Activated CD4-positive, alpha-beta memory T cell treated with anti-CD3 and anti-CD28 coated beads, Interleukin-2, amount 10 ng/mL, durations not matched to agents 7 days and 5 days (primary cell): ENCODE measurements around the gene HNRNPM. TPM values are rescaled to one million over a fixed set of nuclear protein-coding genes. Genes with fewer than 3 reads are reported as not detected.
A peak's percentile ranks its signal among the peaks of the same experiment; 100 is the strongest.

Experiments
- CTCF ChIA-PET: fragments of 350-600 bp; sonication (Branson Sonifier 250); formaldehyde crosslinking; loops from one replicate; lab custom pipeline; 2021; ENCODE audit warnings: antibody characterized with exemption, inconsistent platforms; lab: Charles Lee
- POLR2A ChIA-PET: fragments of 350-600 bp; sonication (Branson Sonifier 250); formaldehyde crosslinking; loops from one replicate; lab custom pipeline; 2021; ENCODE audit warnings: antibody characterized with exemption; lab: Charles Lee
- DNase-seq: peaks from one replicate; pipeline ENCODE4 v3.0.0-alpha.2; 2020
- H3K27ac Mint-ChIP-seq: one replicate; pipeline ENCODE4 v1.8.0; 2021; ENCODE audit warnings: mild to moderate bottlenecking, mixed read lengths
- H3K27me3 Mint-ChIP-seq: one replicate; pipeline ENCODE4 v1.8.0; 2021; ENCODE audit warnings: mixed read lengths
- H3K36me3 Mint-ChIP-seq: one replicate; pipeline ENCODE4 v1.8.0; 2021; ENCODE audit warnings: low read depth, mixed read lengths
- H3K4me1 Mint-ChIP-seq: one replicate; pipeline ENCODE4 v1.8.0; 2021; ENCODE audit warnings: mixed read lengths
- H3K4me3 Mint-ChIP-seq: one replicate; pipeline ENCODE4 v1.8.0; 2021; ENCODE audit warnings: mild to moderate bottlenecking, mixed read lengths
- H3K9me3 Mint-ChIP-seq: one replicate; pipeline ENCODE4 v1.8.0; 2021; ENCODE audit warnings: mixed read lengths
- total RNA-seq, 2 experiments: library from RNA; stranded (reverse); gene quantifications; one replicate each; pipeline ENCODE4 v1.2.3, GENCODE V29; 2021

Gene HNRNPM, protein sequence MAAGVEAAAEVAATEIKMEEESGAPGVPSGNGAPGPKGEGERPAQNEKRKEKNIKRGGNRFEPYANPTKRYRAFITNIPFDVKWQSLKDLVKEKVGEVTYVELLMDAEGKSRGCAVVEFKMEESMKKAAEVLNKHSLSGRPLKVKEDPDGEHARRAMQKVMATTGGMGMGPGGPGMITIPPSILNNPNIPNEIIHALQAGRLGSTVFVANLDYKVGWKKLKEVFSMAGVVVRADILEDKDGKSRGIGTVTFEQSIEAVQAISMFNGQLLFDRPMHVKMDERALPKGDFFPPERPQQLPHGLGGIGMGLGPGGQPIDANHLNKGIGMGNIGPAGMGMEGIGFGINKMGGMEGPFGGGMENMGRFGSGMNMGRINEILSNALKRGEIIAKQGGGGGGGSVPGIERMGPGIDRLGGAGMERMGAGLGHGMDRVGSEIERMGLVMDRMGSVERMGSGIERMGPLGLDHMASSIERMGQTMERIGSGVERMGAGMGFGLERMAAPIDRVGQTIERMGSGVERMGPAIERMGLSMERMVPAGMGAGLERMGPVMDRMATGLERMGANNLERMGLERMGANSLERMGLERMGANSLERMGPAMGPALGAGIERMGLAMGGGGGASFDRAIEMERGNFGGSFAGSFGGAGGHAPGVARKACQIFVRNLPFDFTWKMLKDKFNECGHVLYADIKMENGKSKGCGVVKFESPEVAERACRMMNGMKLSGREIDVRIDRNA
- 100 to 1,000 TPM; 205 to 211 TPM for total RNA-seq

- H3K9me3 Mint-ChIP-seq, result no peaks in the 10 kb centered on the region
- H3K27me3 Mint-ChIP-seq, result no peaks in the 10 kb centered on the region
- POLR2A ChIA-PET, result interaction anchor here (0.6 to 5.4 kb wide), 23 partner anchors 8 to 576 kb away, joined by 3 to 50 read pairs (median 5); partner anchors contain the start of genes MARCHF2, MYO1F, NDUFA7 and RAB11B
- H3K4me3 Mint-ChIP-seq, result peak within 1 kb of the TSS; percentile 90
- H3K27ac Mint-ChIP-seq, result peak within 1 kb of the TSS; percentile 96
- peaks cover 39% of the 10 kb centered on the region for H3K4me1 Mint-ChIP-seq
- DNase-seq, result peak; percentile 100
- H3K36me3 Mint-ChIP-seq, result peaks cover 29% of the 10 kb centered on the region
- CTCF ChIA-PET, result interaction anchor here (0.6 to 2.9 kb wide), 9 partner anchors 8 to 177 kb away, joined by 3 to 18 read pairs (median 4); partner anchors contain the start of genes MARCHF2 and ZNF414
These were observed at the start of gene HNRNPM for GRCh38 chr19:8444677-8445487. HNRNPM (plus strand) TSS chr19:8444975; CDS start chr19:8444999, 24 bp downstream.

- no peak for DNase-seq
- ChIA-PET POLR2A (no interaction called here), CTCF (interaction anchor here (1.0 kb wide), 1 partner anchor 41 kb away, joined by 4 read pairs; no protein-coding TSS in a partner anchor)
- peaks cover 37% of the 10 kb centered on the region for H3K4me1 Mint-ChIP-seq
- no peaks in the 10 kb centered on the region for H3K9me3 Mint-ChIP-seq
- H3K36me3 Mint-ChIP-seq, result peaks cover 3% of the 10 kb centered on the region
- no peak overlapping the region for H3K4me3 Mint-ChIP-seq
- H3K27me3 Mint-ChIP-seq, result no peaks in the 10 kb centered on the region
- no peak overlapping the region for H3K27ac Mint-ChIP-seq
These were observed 49.1 kb upstream of the HNRNPM start for GRCh38 chr19:8395621-8396082.

- Mint-ChIP-seq H3K36me3 (peaks cover 3% of the 10 kb centered on the region), H3K4me1 (peaks cover 32% of the 10 kb centered on the region), H3K4me3 (no peak overlapping the region), H3K27ac (no peak overlapping the region), H3K27me3 (no peaks in the 10 kb centered on the region), H3K9me3 (no peaks in the 10 kb centered on the region)
- DNase-seq, result no peak
- ChIA-PET CTCF (interaction anchor here (1.0 kb wide), 1 partner anchor 42 kb away, joined by 4 read pairs; no protein-coding TSS in a partner anchor), POLR2A (no interaction called here)
These were observed 48.6 kb upstream of the HNRNPM start for GRCh38 chr19:8396185-8396562.

DNA sequence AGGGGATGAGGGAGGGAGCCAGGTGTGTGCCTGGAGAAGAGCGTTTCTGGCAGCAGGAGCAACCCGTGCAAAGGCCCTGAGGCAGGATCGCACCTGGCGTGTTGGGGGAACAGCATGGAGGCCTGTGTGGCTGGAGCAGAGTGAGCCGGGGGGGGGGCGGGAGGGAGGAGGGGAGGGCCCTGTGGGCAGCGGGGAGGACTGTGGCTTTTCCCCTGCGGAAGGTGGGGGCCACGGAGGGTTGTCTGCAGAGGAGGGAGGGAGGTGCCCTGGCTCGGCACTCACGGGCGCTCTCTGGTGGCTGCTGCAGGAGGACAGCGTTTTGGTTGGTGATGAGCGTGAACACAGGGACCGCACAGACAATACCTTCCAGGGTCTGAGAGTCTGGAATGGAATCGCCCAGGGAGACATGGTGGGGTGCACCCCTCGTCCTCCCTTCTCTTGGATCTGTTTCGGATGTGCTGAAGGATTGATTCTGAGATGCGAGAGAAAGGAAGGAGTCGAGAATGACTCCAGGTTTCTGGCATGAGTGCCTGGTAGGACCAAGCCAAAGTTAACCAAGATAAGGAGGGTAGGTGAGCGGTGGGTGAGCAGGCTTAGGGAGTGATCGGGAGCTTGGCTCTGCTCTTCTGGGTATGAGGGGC lies 48.1 kb upstream of the HNRNPM start:
- Mint-ChIP-seq H3K36me3 (peaks cover 3% of the 10 kb centered on the region), H3K27me3 (no peaks in the 10 kb centered on the region), H3K4me1 (peaks cover 29% of the 10 kb centered on the region), H3K27ac (no peak overlapping the region), H3K9me3 (no peaks in the 10 kb centered on the region), H3K4me3 (no peak overlapping the region)
- DNase-seq, result peak; percentile 86
- CTCF ChIA-PET, result interaction anchor here (1.0 to 2.6 kb wide), 2 partner anchors 42 kb away, joined by 4 to 16 read pairs; no protein-coding TSS in a partner anchor
- POLR2A ChIA-PET, result no interaction called here

- no peak for DNase-seq
- CTCF ChIA-PET, result interaction anchor here (1.7 to 2.6 kb wide), 2 partner anchors 16 to 43 kb away, joined by 6 to 16 read pairs; partner anchors contain the start of gene MARCHF2
- POLR2A ChIA-PET, result interaction anchor here (1.5 kb wide), 1 partner anchor 76 kb away, joined by 3 read pairs; the partner anchor contains the start of genes NDUFA7 and RPS28
- Mint-ChIP-seq H3K4me1 (peaks cover 23% of the 10 kb centered on the region), H3K27me3 (no peaks in the 10 kb centered on the region), H3K4me3 (no peak overlapping the region), H3K36me3 (peaks cover 3% of the 10 kb centered on the region), H3K27ac (no peak overlapping the region), H3K9me3 (no peaks in the 10 kb centered on the region)
These were observed 47.5 kb upstream of the HNRNPM start for GRCh38 chr19:8397271-8397670.

- H3K4me1 Mint-ChIP-seq, result peaks cover 21% of the 10 kb centered on the region
- H3K4me3 Mint-ChIP-seq, result no peak overlapping the region
- ChIA-PET POLR2A (interaction anchor here (1.1 to 1.5 kb wide), 2 partner anchors 44 to 77 kb away, joined by 3 to 4 read pairs; partner anchors contain the start of genes NDUFA7 and RPS28), CTCF (interaction anchor here (1.1 to 2.6 kb wide), 3 partner anchors 15 to 44 kb away, joined by 3 to 16 read pairs (median 6); partner anchors contain the start of gene MARCHF2)
- DNase-seq, result no peak
- H3K27me3 Mint-ChIP-seq, result no peaks in the 10 kb centered on the region
- peaks cover 5% of the 10 kb centered on the region for H3K36me3 Mint-ChIP-seq
- no peak overlapping the region for H3K27ac Mint-ChIP-seq
- H3K9me3 Mint-ChIP-seq, result no peaks in the 10 kb centered on the region
These were observed 46.9 kb upstream of the HNRNPM start for GRCh38 chr19:8397746-8398310.

- peaks cover 18% of the 10 kb centered on the region for H3K4me1 Mint-ChIP-seq
- CTCF ChIA-PET, result interaction anchor here (1.1 to 2.6 kb wide), 3 partner anchors 15 to 44 kb away, joined by 3 to 16 read pairs (median 6); partner anchors contain the start of gene MARCHF2
- H3K9me3 Mint-ChIP-seq, result no peaks in the 10 kb centered on the region
- no peaks in the 10 kb centered on the region for H3K27me3 Mint-ChIP-seq
- no peak overlapping the region for H3K4me3 Mint-ChIP-seq
- H3K36me3 Mint-ChIP-seq, result peaks cover 5% of the 10 kb centered on the region
- POLR2A ChIA-PET, result interaction anchor here (1.1 to 1.5 kb wide), 2 partner anchors 44 to 77 kb away, joined by 3 to 4 read pairs; partner anchors contain the start of genes NDUFA7 and RPS28
- H3K27ac Mint-ChIP-seq, result no peak overlapping the region
- DNase-seq, result no peak
These were observed 46.4 kb upstream of the HNRNPM start for GRCh38 chr19:8398311-8398771.

GRCh38 chr19:8399681-8400188 lies 45.0 kb upstream of the HNRNPM start:
- Mint-ChIP-seq H3K9me3 (no peaks in the 10 kb centered on the region), H3K27ac (no peak overlapping the region), H3K27me3 (no peaks in the 10 kb centered on the region), H3K4me1 (peaks cover 17% of the 10 kb centered on the region), H3K4me3 (no peak overlapping the region), H3K36me3 (peaks cover 12% of the 10 kb centered on the region)
- POLR2A ChIA-PET, result no interaction called here
- CTCF ChIA-PET, result no interaction called here
- no peak for DNase-seq

DNA sequence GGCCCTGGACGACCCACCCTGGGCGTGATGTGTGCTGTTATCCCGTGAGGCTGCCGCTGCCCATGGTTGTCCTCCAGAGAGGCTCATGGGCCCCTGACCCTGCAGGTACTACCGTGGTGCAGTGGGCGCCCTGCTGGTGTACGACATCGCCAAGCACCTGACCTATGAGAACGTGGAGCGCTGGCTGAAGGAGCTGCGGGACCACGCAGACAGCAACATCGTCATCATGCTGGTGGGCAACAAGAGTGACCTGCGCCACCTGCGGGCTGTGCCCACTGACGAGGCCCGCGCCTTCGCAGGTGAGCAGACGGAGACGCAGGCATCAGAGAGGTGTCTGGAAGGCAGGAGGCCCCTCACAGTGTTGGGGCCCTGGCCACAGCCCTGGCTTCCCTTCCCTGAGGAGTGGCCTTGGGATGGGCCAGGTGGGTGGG lies 42.8 kb upstream of the HNRNPM start:
- peaks cover 5% of the 10 kb centered on the region for H3K4me1 Mint-ChIP-seq

DNA sequence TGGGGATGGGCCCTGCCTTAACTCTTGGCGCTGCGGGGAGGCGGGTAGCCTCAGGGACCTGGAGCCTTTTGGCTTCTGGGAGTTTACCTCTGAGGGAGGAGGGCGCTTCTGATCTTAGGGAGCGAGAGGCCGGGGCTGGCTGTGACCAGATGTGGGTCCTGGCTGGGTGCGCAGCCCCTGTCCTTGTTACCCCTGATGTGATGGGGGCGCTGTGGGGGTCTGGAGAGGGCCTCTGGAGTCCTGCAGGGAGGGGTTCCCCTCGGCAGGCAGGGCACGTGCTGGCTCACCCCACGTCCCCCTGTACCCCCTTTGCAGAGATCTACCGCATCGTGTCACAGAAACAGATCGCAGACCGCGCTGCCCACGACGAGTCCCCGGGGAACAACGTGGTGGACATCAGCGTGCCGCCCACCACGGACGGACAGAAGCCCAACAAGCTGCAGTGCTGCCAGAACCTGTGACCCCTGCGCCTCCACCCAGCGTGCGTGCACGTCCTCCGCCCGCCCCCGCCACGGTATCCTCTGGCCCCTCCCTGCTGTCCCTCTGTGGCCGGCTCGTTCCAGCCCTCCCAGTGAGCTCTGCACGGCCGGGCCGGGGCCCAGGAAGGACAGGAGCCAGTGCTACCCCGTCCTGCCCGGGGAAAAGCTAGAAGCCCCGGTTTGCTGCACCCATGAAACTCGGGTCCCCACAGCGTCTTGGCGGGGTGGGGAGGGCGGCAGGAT lies 41.5 kb upstream of the HNRNPM start:
- no peak overlapping the region for H3K27ac Mint-ChIP-seq
- CTCF ChIA-PET, result no interaction called here
- H3K36me3 Mint-ChIP-seq, result peaks cover 15% of the 10 kb centered on the region

More for the DNA sequence above, 42.8 kb upstream of the HNRNPM start:
- DNase-seq, result no peak
- no peak overlapping the region for H3K27ac Mint-ChIP-seq
- ChIA-PET POLR2A (no interaction called here), CTCF (no interaction called here)
- H3K4me3 Mint-ChIP-seq, result no peak overlapping the region
- H3K9me3 Mint-ChIP-seq, result no peaks in the 10 kb centered on the region
- peaks cover 15% of the 10 kb centered on the region for H3K36me3 Mint-ChIP-seq
- no peaks in the 10 kb centered on the region for H3K27me3 Mint-ChIP-seq

GRCh38 chr19:8403820-8404109 lies 41.0 kb upstream of the HNRNPM start:
- Mint-ChIP-seq H3K27ac (no peak overlapping the region), H3K9me3 (no peaks in the 10 kb centered on the region), H3K4me3 (no peak overlapping the region), H3K4me1 (no peaks in the 10 kb centered on the region), H3K36me3 (peaks cover 15% of the 10 kb centered on the region), H3K27me3 (no peaks in the 10 kb centered on the region)
- ChIA-PET POLR2A (no interaction called here), CTCF (no interaction called here)
- DNase-seq, result no peak

More for the DNA sequence above, 41.5 kb upstream of the HNRNPM start:
- Mint-ChIP-seq H3K9me3 (no peaks in the 10 kb centered on the region), H3K4me1 (no peaks in the 10 kb centered on the region), H3K27me3 (no peaks in the 10 kb centered on the region), H3K4me3 (no peak overlapping the region)
- DNase-seq, result no peak
- POLR2A ChIA-PET, result no interaction called here
